Pancreas (tissue), 10 donors: ENCODE measurements around the gene SLC1A2. TPM values are rescaled to one million over a fixed set of nuclear protein-coding genes. Genes with fewer than 3 reads are reported as not detected.

ENCODE experiments used
- ATAC-seq, 4 donors: fragments of 200-7000 bp; cut with Tn5 transposase; one replicate each; pipeline versions ENCODE4 v1.8.0 to v1.9.1; 2020; ENCODE audit warnings: mild to moderate bottlenecking in 4 of 4, moderate library complexity in 4 of 4
- DNase-seq, 6 donors: peaks; one replicate each; pipeline ENCODE4 v3.0.0-alpha.2; 2020
- FAIRE-seq: peaks from 2 replicates; lab custom pipeline; 2012; peaks lifted over from hg19 to GRCh38; lab: Jason Lieb, UNC
- H3K27ac ChIP-seq, 4 donors: fragments of 200-600 bp; sonication (generic); 1 replicate in 3 of 4; 2 replicates in 1 of 4; pipeline versions ENCODE4 v1.5.0 to v1.8.0; 2020
- H3K27me3 ChIP-seq, 4 donors: fragments of 200-600 bp; one replicate each; pipeline ENCODE4 v1.8.0; 2021
- H3K36me3 ChIP-seq, 3 donors: fragments of 200-600 bp; sonication (generic) in 1 of 3; one replicate each; pipeline versions ENCODE4 v1.5.0 to v1.8.0; 2020 to 2021
- H3K4me1 ChIP-seq, 3 donors: fragments of 200-600 bp; one replicate each; pipeline ENCODE4 v1.8.0; 2021
- H3K4me3 ChIP-seq, 4 donors: fragments of 200-600 bp; sonication (generic) in 2 of 4; one replicate each; pipeline versions ENCODE4 v1.5.0 to v1.8.0; 2020 to 2021
- H3K9me3 ChIP-seq, 4 donors: fragments of 200-600 bp; one replicate each; pipeline ENCODE4 v1.8.0; 2021
- CTCF ChIP-seq, 4 donors: fragments of 200-600 bp; sonication (generic) in 3 of 4; IDR thresholded peaks; one replicate each; pipeline versions ENCODE4 v1.5.0 to v1.8.0; 2021; ENCODE audit warnings: antibody characterized with exemption in 4 of 4
- WGBS, 2 donors: extraction: QIAGEN DNeasy Blood & Tissue Kit; methylation state at CpG; one replicate each; pipeline ENCODE4 v1.1.7; 2013; 5-methylcytosine and 5-hydroxymethylcytosine counted together
- intact Hi-C, 3 donors: fragments of 100-400 bp; cut with DNase I; formaldehyde crosslinking; loops; one replicate each; pipeline versions ENCODE4 v1.11.1 to v1.14.2; 2022
- polyA plus RNA-seq, 2 donors: library from polyadenylated mRNA; stranded (reverse); fragments of 200-250 nt; gene quantifications; one replicate each; pipeline ENCODE4 v1.2.3, GENCODE V29; 2013
- total RNA-seq, 6 donors: library from RNA; stranded (reverse); fragmentation: NEBNext Ultra II Directional in 4 of 6; extraction: Animal tissue kit (Norgen Biotek cat#: 25700) in 4 of 6; gene quantifications; one replicate each; pipeline versions ENCODE4 v1.2.1 to v1.2.4, GENCODE V29; 2021 to 2023
- donor health status: healthy with polysubstance abuse.
- donor health status: DM: no; HTN: no; CAD: no; lungs with moderate emphysema.
- donor health status: DM: no; HTN: no; CAD: no.
- donor health status: control.
- donor health status: control.
- donor health status: Bipolar disorder and iron deficiency.
- donor health status: DM: yes; HTN: yes; CAD: no.
- donor health status: DM: no; HTN: no; CAD: no.
- donor health status: DM: no; HTN: no; CAD: no.
- donor health status: DM: yes; HTN: yes; CAD: no.

Gene SLC1A2
- total and polyA plus RNA-seq, 8 donors = 4.7 to 62.5 (median 35.3) TPM

GRCh38 chr11:35340715-35341114 lies 78.6 kb downstream of the SLC1A2 start:
- Histone ChIP-seq H3K27ac (peak overlapping the region in 2 of 4 donors; percentile 30 to 78), H3K4me3 (no peak overlapping the region), H3K27me3 (no peaks in the 10 kb centered on the region), H3K9me3 (no peaks in the 10 kb centered on the region), H3K4me1 (peaks cover 10 to 33% (median 16%) of the 10 kb centered on the region in 3 donors), H3K36me3 (no peaks in the 10 kb centered on the region)
- DNase-seq (no peak), FAIRE-seq (no peak), ATAC-seq (no peak)
- intact Hi-C loops = no loop called here
- TF ChIP-seq CTCF (IDR thresholded peaks at IDR 0.05) = no peak
- WGBS, 2 donors = 68 to 74% methylated on average over 2 of the region's 2 CpGs

- DNase-seq = no peak
- intact Hi-C loops = no loop called here
Measured at GRCh38 chr11:35340071-35340470, 79.3 kb downstream of the SLC1A2 start.

GRCh38 chr11:35338921-35339320 lies 80.4 kb downstream of the SLC1A2 start:
- H3K36me3 ChIP-seq = no peaks in the 10 kb centered on the region
- FAIRE-seq = no peak
- no peak for DNase-seq
- H3K4me3 ChIP-seq = no peak overlapping the region
- H3K4me1 ChIP-seq = peaks cover 10 to 33% (median 16%) of the 10 kb centered on the region in 3 donors
- no peak for TF ChIP-seq CTCF (IDR thresholded peaks at IDR 0.05)
- no peaks in the 10 kb centered on the region for H3K9me3 ChIP-seq
- WGBS, 2 donors = 93 to 98% methylated on average over 2 of the region's 2 CpGs
- no peaks in the 10 kb centered on the region for H3K27me3 ChIP-seq
- intact Hi-C loops = no loop called here
- no peak for ATAC-seq
- H3K27ac ChIP-seq = peak overlapping the region in 1 of 4 donors; percentile 78

More at GRCh38 chr11:35340071-35340470, 79.3 kb downstream of the SLC1A2 start:
- WGBS, 2 donors = 36 to 40% methylated on average over 3 of the region's 3 CpGs
- ATAC-seq (peak in 3 of 4 donors; percentile 13 to 53 (median 29)), FAIRE-seq (no peak)
- Histone ChIP-seq H3K4me1 (peaks cover 10 to 33% (median 16%) of the 10 kb centered on the region in 3 donors), H3K4me3 (no peak overlapping the region), H3K27ac (peak overlapping the region in 2 of 4 donors; percentile 30 to 78), H3K9me3 (no peaks in the 10 kb centered on the region), H3K36me3 (no peaks in the 10 kb centered on the region), H3K27me3 (no peaks in the 10 kb centered on the region)
- no peak for TF ChIP-seq CTCF (IDR thresholded peaks at IDR 0.05)

- peaks cover 10 to 33% (median 16%) of the 10 kb centered on the region in 3 donors for H3K4me1 ChIP-seq
- no peak for DNase-seq
- H3K9me3 ChIP-seq = no peaks in the 10 kb centered on the region
- no peaks in the 10 kb centered on the region for H3K27me3 ChIP-seq
- H3K4me3 ChIP-seq = no peak overlapping the region
- no peak for FAIRE-seq
- WGBS, 2 donors = 41 to 52% methylated on average over 2 of the region's 2 CpGs
- H3K36me3 ChIP-seq = no peaks in the 10 kb centered on the region
- intact Hi-C loops = no loop called here
- no peak for TF ChIP-seq CTCF (IDR thresholded peaks at IDR 0.05)
- peak overlapping the region; percentile 24 to 78 (median 53) for H3K27ac ChIP-seq
- peak in 1 of 4 donors; percentile 18 for ATAC-seq
Measured at GRCh38 chr11:35337914-35338305, 81.4 kb downstream of the SLC1A2 start.

- peaks cover 10 to 33% (median 16%) of the 10 kb centered on the region in 3 donors for H3K4me1 ChIP-seq
- no peak for TF ChIP-seq CTCF (IDR thresholded peaks at IDR 0.05)
- WGBS, 2 donors = 45 to 51% methylated on average over 3 of the region's 3 CpGs
- intact Hi-C loops = no loop called here
- H3K36me3 ChIP-seq = no peaks in the 10 kb centered on the region
- no peaks in the 10 kb centered on the region for H3K27me3 ChIP-seq
- peak overlapping the region; percentile 24 to 78 (median 53) for H3K27ac ChIP-seq
- DNase-seq (peak in 2 of 6 donors; percentile 49 to 60), FAIRE-seq (no peak), ATAC-seq (peak; percentile 75 to 90 (median 88))
- no peak overlapping the region for H3K4me3 ChIP-seq
- H3K9me3 ChIP-seq = no peaks in the 10 kb centered on the region
Measured at GRCh38 chr11:35337136-35337913, 82.0 kb downstream of the SLC1A2 start.
